Hematopoietic multipotent progenitor cell treated with erythropoietin and hydrocortisone succinate and interleukin-3 and kit ligand, for 17 days (in vitro differentiated cells): ENCODE measurements around the gene CTAG1A.
"Not testable (repeated sequence)": the region's sequence is repeated elsewhere in the genome, so short reads cannot be mapped to it uniquely, and the experiment has no call there.

ENCODE experiments used
- DNase-seq: peaks from one replicate; pipeline ENCODE4 v3.0.0-alpha.2; 2015; ENCODE audit warnings: low spot score

The CTAG1A gene

GRCh38 chrX:154573061-154573460 lies 11.9 kb upstream of the CTAG1A start:
- DNase-seq = not testable (repeated sequence)

GRCh38 chrX:154575076-154575475 lies 9.9 kb upstream of the CTAG1A start:
- not testable (repeated sequence) for DNase-seq

GRCh38 chrX:154582994-154583393 lies 1.9 kb upstream of the CTAG1A start:
- not testable (repeated sequence) for DNase-seq

- not testable (repeated sequence) for DNase-seq
Observed at GRCh38 chrX:154590415-154590814, 5.5 kb downstream of the CTAG1A start.

GRCh38 chrX:154592505-154592904 lies 7.6 kb downstream of the CTAG1A start:
- no peak for DNase-seq

- no peak for DNase-seq
Observed at GRCh38 chrX:154593201-154593600, 8.3 kb downstream of the CTAG1A start.

GRCh38 chrX:154594491-154594890 lies 9.6 kb downstream of the CTAG1A start:
- DNase-seq = no peak

GRCh38 chrX:154595559-154596249 lies 10.8 kb downstream of the CTAG1A start:
- DNase-seq = no peak

GRCh38 chrX:154596290-154596929 lies 11.5 kb downstream of the CTAG1A start:
- DNase-seq = no peak

GRCh38 chrX:154597221-154597620 lies 12.3 kb downstream of the CTAG1A start:
- no peak for DNase-seq

- no peak for DNase-seq
Observed at GRCh38 chrX:154598656-154599055, 13.7 kb downstream of the CTAG1A start.

- DNase-seq = no peak
Observed at GRCh38 chrX:154599531-154599930, 14.6 kb downstream of the CTAG1A start.

- DNase-seq = no peak
Observed at GRCh38 chrX:154600759-154601374, 15.9 kb downstream of the CTAG1A start.

GRCh38 chrX:154602226-154602625 lies 17.3 kb downstream of the CTAG1A start:
- no peak for DNase-seq

- DNase-seq = no peak
Observed at GRCh38 chrX:154602766-154603437, 18.0 kb downstream of the CTAG1A start.

GRCh38 chrX:154603438-154604430 lies 18.8 kb downstream of the CTAG1A start:
- no peak for DNase-seq

GRCh38 chrX:154605566-154605965 lies 20.6 kb downstream of the CTAG1A start:
- no peak for DNase-seq

- no peak for DNase-seq
Observed at GRCh38 chrX:154607370-154607769, 22.4 kb downstream of the CTAG1A start.

GRCh38 chrX:154607976-154608375 lies 23.0 kb downstream of the CTAG1A start:
- DNase-seq = not testable (repeated sequence)

GRCh38 chrX:154608823-154609222 lies 23.9 kb downstream of the CTAG1A start:
- DNase-seq = not testable (repeated sequence)

- not testable (repeated sequence) for DNase-seq
Observed at GRCh38 chrX:154611146-154611545, 26.2 kb downstream of the CTAG1A start.
